HepG2 (cell line): ENCODE results near the gene NELFB. TPM values are rescaled to one million over a fixed set of nuclear protein-coding genes. Genes with fewer than 3 reads are reported as not detected.

Experiments
- AHR ChIP-seq: IDR thresholded peaks from 2 replicates; pipeline ENCODE4 v1.6.1; 2018; ENCODE audit warnings: missing genetic modification reagents, missing compliant biosample characterization
- ESRRA ChIP-seq: sonication (generic); formaldehyde crosslinking; IDR thresholded peaks from 2 replicates; pipeline ENCODE4 v1.5.1; 2020; ENCODE audit warnings: mild to moderate bottlenecking, low read depth, missing genetic modification reagents
- FOXP4 ChIP-seq: sonication (generic); formaldehyde crosslinking; IDR thresholded peaks from 2 replicates; pipeline ENCODE4 v1.4.0; 2020; ENCODE audit warnings: missing genetic modification reagents
- HIVEP1 ChIP-seq: sonication (generic); formaldehyde crosslinking; IDR thresholded peaks from 2 replicates; pipeline ENCODE4 v1.4.0; 2020; ENCODE audit warnings: mild to moderate bottlenecking, missing genetic modification reagents
- IKZF1 ChIP-seq: fragments of 450-650 bp; IDR thresholded peaks from 2 replicates; pipeline ENCODE4 v1.7.1; 2016
- KAT8 ChIP-seq: IDR thresholded peaks from 2 replicates; pipeline ENCODE4 v1.6.1; 2016; ENCODE audit warnings: missing genetic modification reagents, missing compliant biosample characterization
- MBNL3 ChIP-seq: fragments of 250-450 bp; sonication (Bioruptor Pico); conservative IDR thresholded peaks from 2 replicates; pipeline ENCODE4 v1.8.0; 2022; ENCODE audit warnings: mild to moderate bottlenecking, inconsistent platforms
- MIER2 ChIP-seq: IDR thresholded peaks from 2 replicates; pipeline ENCODE4 v1.6.1; 2016; ENCODE audit warnings: missing biosample characterization, missing genetic modification reagents
- MYC ChIP-seq: sonication (generic); formaldehyde crosslinking; IDR thresholded peaks from 2 replicates; pipeline ENCODE4 v1.9.0; 2021; ENCODE audit warnings: missing genetic modification reagents, borderline replicate concordance
- NFATC3 ChIP-seq: sonication (generic); formaldehyde crosslinking; IDR thresholded peaks from 2 replicates; pipeline ENCODE4 v1.5.1; 2020; ENCODE audit warnings: mild to moderate bottlenecking, missing genetic modification reagents
- NR2F6 ChIP-seq, 2 experiments: IDR thresholded peaks; 2 replicates each; pipeline ENCODE4 v1.6.1; 2016; ENCODE audit warnings: antibody characterized with exemption in 1 of 2, mild to moderate bottlenecking in 1 of 2
- POGZ ChIP-seq: sonication (generic); formaldehyde crosslinking; IDR thresholded peaks from 2 replicates; pipeline ENCODE4 v1.4.0; 2020; ENCODE audit warnings: mild to moderate bottlenecking, missing genetic modification reagents
- REPIN1 ChIP-seq: sonication (generic); formaldehyde crosslinking; IDR thresholded peaks from 2 replicates; pipeline ENCODE4 v1.8.0; 2022; ENCODE audit warnings: missing genetic modification reagents, low read depth, mild to moderate bottlenecking, borderline replicate concordance
- SAP130 ChIP-seq: IDR thresholded peaks from 2 replicates; pipeline ENCODE4 v1.6.1; 2016; ENCODE audit warnings: low read depth
- SP2 ChIP-seq: sonication (generic); formaldehyde crosslinking; IDR thresholded peaks from 2 replicates; pipeline ENCODE4 v1.5.1; 2020; ENCODE audit warnings: mild to moderate bottlenecking, missing genetic modification reagents
- SP4 ChIP-seq: sonication (generic); formaldehyde crosslinking; IDR thresholded peaks from 2 replicates; pipeline ENCODE4 v1.8.1; 2023; ENCODE audit warnings: mild to moderate bottlenecking, missing genetic modification reagents
- SRSF1 ChIP-seq: fragments of 200-400 bp; formaldehyde crosslinking; optimal IDR thresholded peaks from 2 replicates; pipeline ENCODE3; 2017; ENCODE audit warnings: mild to moderate bottlenecking, low read depth, low read length, moderate library complexity
- STAG1 ChIP-seq: sonication (generic); formaldehyde crosslinking; IDR thresholded peaks from 2 replicates; pipeline ENCODE4 v1.4.0; 2020; ENCODE audit warnings: missing genetic modification reagents
- ZBTB7B ChIP-seq: sonication (generic); formaldehyde crosslinking; IDR thresholded peaks from 2 replicates; pipeline ENCODE4 v1.4.0; 2020; ENCODE audit warnings: missing genetic modification reagents
- ZBTB8A ChIP-seq: sonication (generic); formaldehyde crosslinking; IDR thresholded peaks from 2 replicates; pipeline ENCODE4 v1.4.0; 2020; ENCODE audit warnings: mild to moderate bottlenecking, low read depth, missing genetic modification reagents, borderline replicate concordance
- ZFP62 ChIP-seq: sonication (generic); formaldehyde crosslinking; IDR thresholded peaks from 2 replicates; pipeline ENCODE4 v1.4.0; 2020; ENCODE audit warnings: missing genetic modification reagents
- ZFX ChIP-seq: sonication (generic); formaldehyde crosslinking; IDR thresholded peaks from 2 replicates; pipeline ENCODE4 v1.4.0; 2020; ENCODE audit warnings: mild to moderate bottlenecking, low read depth, missing genetic modification reagents, moderate library complexity
- ZMYM4 ChIP-seq: sonication (generic); formaldehyde crosslinking; IDR thresholded peaks from 2 replicates; pipeline ENCODE4 v1.8.1; 2023; ENCODE audit warnings: mild to moderate bottlenecking, missing genetic modification reagents
- ZNF230 ChIP-seq: sonication (generic); formaldehyde crosslinking; IDR thresholded peaks from 2 replicates; pipeline ENCODE4 v1.4.0; 2020; ENCODE audit warnings: mild to moderate bottlenecking, missing genetic modification reagents
- ZNF234 ChIP-seq: sonication (generic); formaldehyde crosslinking; conservative IDR thresholded peaks from 2 replicates; pipeline ENCODE4 v1.5.1; 2020; ENCODE audit warnings: mild to moderate bottlenecking, missing genetic modification reagents
- ZNF256 ChIP-seq: sonication (generic); formaldehyde crosslinking; conservative IDR thresholded peaks from 2 replicates; pipeline ENCODE4 v1.4.0; 2020; ENCODE audit warnings: missing genetic modification reagents
- ZNF263 ChIP-seq: sonication (generic); formaldehyde crosslinking; IDR thresholded peaks from 2 replicates; pipeline ENCODE4 v1.4.0; 2020; ENCODE audit warnings: missing genetic modification reagents
- ZNF451 ChIP-seq: sonication (generic); formaldehyde crosslinking; IDR thresholded peaks from 2 replicates; pipeline ENCODE4 v1.5.0; 2020; ENCODE audit warnings: mild to moderate bottlenecking, missing genetic modification reagents
- ZNF564 ChIP-seq: sonication (generic); formaldehyde crosslinking; IDR thresholded peaks from 2 replicates; pipeline ENCODE4 v1.8.1; 2023; ENCODE audit warnings: mild to moderate bottlenecking, missing genetic modification reagents
- ZNF589 ChIP-seq: sonication (generic); formaldehyde crosslinking; conservative IDR thresholded peaks from 2 replicates; pipeline ENCODE4 v1.8.0; 2022; ENCODE audit warnings: mild to moderate bottlenecking, moderate library complexity, missing genetic modification reagents
- ZNF839 ChIP-seq: sonication (generic); formaldehyde crosslinking; IDR thresholded peaks from 2 replicates; pipeline ENCODE4 v1.4.0; 2020; ENCODE audit warnings: missing genetic modification reagents, mild to moderate bottlenecking, borderline replicate concordance
- ZNF891 ChIP-seq: sonication (generic); formaldehyde crosslinking; IDR thresholded peaks from 2 replicates; pipeline ENCODE4 v1.5.0; 2020; ENCODE audit warnings: mild to moderate bottlenecking, missing genetic modification reagents
- ZSCAN12 ChIP-seq: sonication (generic); formaldehyde crosslinking; IDR thresholded peaks from 2 replicates; pipeline ENCODE4 v1.9.0; 2021; ENCODE audit warnings: mild to moderate bottlenecking, missing genetic modification reagents
- polyA plus RNA-seq, 8 experiments: library from polyadenylated mRNA; depleted of rRNA in 3 of 8; stranded (reverse) in 7 of 8; unstranded in 1 of 8; fragments of >200 nt; fragmentation: Illumina TruSeq in 4 of 8; extraction: Trizol in 4 of 8; gene quantifications; 2 replicates each; pipeline versions ENCODE4 v1.2.1 to v1.2.3, GENCODE V29; 2011 to 2016; ENCODE audit warnings: low read depth in 4 of 8, missing spikeins in 1 of 8, mixed read lengths in 1 of 8; ENCODE audit not compliant: insufficient read depth in 1 of 8
- total RNA-seq, 5 experiments: library from RNA; depleted of rRNA; stranded (reverse); fragments of >200 nt; fragmentation: Illumina TruSeq; extraction: Trizol; gene quantifications; 2 replicates each; pipeline ENCODE4 v1.2.3, GENCODE V29; 2016; ENCODE audit warnings: low read depth in 1 of 5

Gene NELFB
- total and polyA plus RNA-seq, 2 of the 13 experiments (the other 11 are each of a cell fraction or from before 2014, with no cell fraction given), result 26.5 to 45.8 TPM

DNA sequence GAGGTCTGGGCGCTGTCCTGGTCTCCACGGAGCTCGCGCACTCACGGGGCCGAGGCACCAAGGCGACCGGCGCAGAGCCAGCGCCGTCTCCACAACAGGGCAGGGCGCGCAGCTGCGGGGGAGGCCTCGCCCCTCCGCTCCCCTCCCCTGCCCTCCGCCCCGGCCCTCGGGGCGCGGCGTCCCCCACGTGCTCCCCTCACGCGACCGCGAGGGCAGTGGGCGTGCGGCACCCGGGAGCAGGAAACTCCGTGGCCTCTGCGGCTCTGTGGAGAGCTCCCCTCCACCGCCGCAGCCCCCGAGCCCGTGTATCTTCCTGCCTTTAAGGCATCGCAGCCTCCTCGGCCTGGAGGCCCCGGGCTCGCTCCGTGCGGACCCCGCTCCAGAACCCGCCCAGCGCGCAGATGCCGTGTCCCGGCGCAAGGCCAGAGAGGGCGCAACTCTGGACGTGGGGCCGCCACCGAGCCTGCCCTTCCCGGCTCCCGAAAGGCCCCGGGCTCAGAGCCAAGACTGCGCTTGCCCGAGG is 14.7 kb upstream of the NELFB start (continued):
- no peak for TF ChIP-seq ZBTB8A (CRISPR knock-in tag)
- TF ChIP-seq REPIN1 (CRISPR knock-in tag), result no peak
- TF ChIP-seq ZBTB7B (CRISPR knock-in tag), result peak; percentile 76
- TF ChIP-seq AHR (CRISPR knock-in tag), result 0 out of 2 replicates have a peak, but pooled peaks have one; percentile 57
- TF ChIP-seq SRSF1, result peak; percentile 69
- no peak; the same call in 1 of the 2 replicates for TF ChIP-seq ZNF891 (CRISPR knock-in tag)
- peak; percentile 40; the same call in 1 of the 2 replicates for TF ChIP-seq KAT8
- peak; percentile 94 for TF ChIP-seq MYC (CRISPR knock-in tag)
- TF ChIP-seq POGZ, result no peak; the same call in 1 of the 2 replicates
- TF ChIP-seq IKZF1, result no peak
- no peak; the same call in 1 of the 2 replicates for TF ChIP-seq ZSCAN12 (CRISPR knock-in tag)
- TF ChIP-seq NR2F6 (IDR thresholded peaks at IDR 0.05), result no peak
- peak; percentile 45; the same call in 1 of the 2 replicates for TF ChIP-seq NR2F6 (CRISPR knock-in tag; IDR thresholded peaks at IDR 0.05)
- TF ChIP-seq ZNF234 (CRISPR knock-in tag), result 0 out of 2 replicates have a peak, but pooled peaks have one; percentile 49
- peak; percentile 86; the same call in 1 of the 2 replicates for TF ChIP-seq ZNF839 (CRISPR knock-in tag)
- 0 out of 2 replicates have a peak, but pooled peaks have one; percentile 10 for TF ChIP-seq STAG1
- peak; percentile 83 for TF ChIP-seq ZNF451 (CRISPR knock-in tag)
- TF ChIP-seq ZNF230 (CRISPR knock-in tag), result peak; percentile 57; the same call in 1 of the 2 replicates
- no peak for TF ChIP-seq SP4
- TF ChIP-seq FOXP4 (CRISPR knock-in tag), result no peak; the same call in 1 of the 2 replicates
- 0 out of 2 replicates have a peak, but pooled peaks have one; percentile 26 for TF ChIP-seq NFATC3
- no peak for TF ChIP-seq MBNL3 (CRISPR knock-in tag)
- TF ChIP-seq ESRRA (CRISPR knock-in tag), result peak; percentile 65; the same call in 1 of the 2 replicates
- TF ChIP-seq MIER2 (CRISPR knock-in tag), result 0 out of 2 replicates have a peak, but pooled peaks have one; percentile 23
- TF ChIP-seq ZNF564 (CRISPR knock-in tag), result peak; percentile 50; the same call in 1 of the 2 replicates
- 0 out of 2 replicates have a peak, but pooled peaks have one; percentile 24 for TF ChIP-seq ZNF256 (CRISPR knock-in tag)
- peak; percentile 57; the same call in 1 of the 2 replicates for TF ChIP-seq ZNF263 (CRISPR knock-in tag)
- TF ChIP-seq ZMYM4 (CRISPR knock-in tag), result peak; percentile 62
- no peak for TF ChIP-seq HIVEP1 (CRISPR knock-in tag)
- TF ChIP-seq ZFP62 (CRISPR knock-in tag), result no peak
- peak; percentile 78; the same call in 1 of the 2 replicates for TF ChIP-seq SAP130 (CRISPR knock-in tag)
- peak; percentile 94 for TF ChIP-seq ZFX
- 0 out of 2 replicates have a peak, but pooled peaks have one; percentile 43 for TF ChIP-seq ZNF589 (CRISPR knock-in tag)
- no peak for TF ChIP-seq SP2 (CRISPR knock-in tag)
